Measurements from ENCODE around the gene ZNF778.

DNA sequence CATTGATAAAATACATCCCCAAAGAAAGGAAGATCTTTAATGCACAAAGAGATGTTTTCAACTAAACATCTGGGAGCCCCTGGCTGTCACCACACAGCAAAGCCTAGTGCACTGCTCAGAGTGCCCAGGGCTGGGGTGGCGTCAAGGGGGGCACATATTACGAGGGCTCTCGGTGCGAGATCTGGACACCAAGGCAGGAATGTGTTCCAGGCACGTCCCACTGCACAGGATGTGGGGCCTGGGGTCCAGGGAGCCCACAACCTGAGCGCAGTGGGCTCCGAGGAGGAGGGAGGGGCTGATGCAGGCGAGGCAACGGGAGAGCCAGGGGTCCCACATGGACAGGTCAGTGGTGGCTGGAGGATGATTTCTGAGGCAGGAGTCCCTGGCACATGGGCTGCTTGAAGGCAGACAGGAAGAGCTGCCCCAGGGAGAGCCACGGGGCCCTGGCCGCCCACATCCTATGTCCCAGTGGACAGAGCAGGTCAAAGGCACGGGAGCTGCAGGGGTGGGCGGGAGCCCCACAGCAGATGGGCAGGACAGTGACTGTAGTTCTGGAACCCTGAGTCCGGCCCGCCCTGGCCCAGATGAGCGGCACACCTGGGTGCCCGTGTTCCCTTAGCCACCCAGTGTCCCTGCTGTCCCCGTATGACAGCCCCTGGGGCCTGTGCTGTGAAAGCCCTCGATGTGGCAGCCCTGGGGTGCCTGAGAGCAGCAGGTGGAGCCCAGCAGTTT, 56.4 kb downstream of the ZNF778 start:
- TF ChIP-seq POLR2AphosphoS5 (IDR thresholded peaks at IDR 0.05; ENCODE audit: borderline replicate concordance, low read depth, low read length) (no peak), EZH2 (IDR thresholded peaks at IDR 0.05) (no peak), FOXP2 (optimal IDR thresholded peaks at IDR 0.05; ENCODE audit: control extremely low read depth, extremely low read length, insufficient read depth) (no peak)
